ENCODE measurements around the gene NR5A2.

The NR5A2 gene

DNA sequence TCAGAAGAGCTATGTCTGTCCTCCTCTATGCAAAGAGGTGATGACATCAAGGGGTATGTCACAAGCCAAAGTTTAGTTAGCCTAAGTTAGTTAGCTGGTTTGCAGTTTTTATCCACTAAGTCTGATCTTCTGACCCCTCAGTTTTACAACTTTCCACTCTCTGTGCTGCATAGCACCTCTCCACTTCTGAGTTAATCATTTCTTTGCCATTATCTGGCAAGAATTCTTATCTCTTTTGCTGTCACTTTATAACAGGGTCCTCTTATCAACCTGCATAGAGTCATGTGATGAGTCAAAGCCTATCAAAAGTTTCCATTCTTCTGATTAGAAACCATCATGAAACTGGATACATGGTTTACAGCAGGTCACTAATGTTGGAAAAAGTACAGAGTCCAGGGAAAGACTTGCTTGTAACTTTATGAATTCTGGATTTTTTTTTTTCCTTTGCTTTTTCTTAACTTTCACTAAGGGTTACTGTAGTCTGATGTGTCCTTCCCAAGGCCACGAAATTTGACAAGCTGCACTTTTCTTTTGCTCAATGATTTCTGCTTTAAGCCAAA lies at the start of gene NR5A2:
Gene NR5A2, plus strand, starts transcription at position 447 of the 560 bp plus-strand sequence. CDS start 138 bp downstream, outside the sequence.
- no peak for DNase-seq (ENCODE audit: low spot score)

DNA sequence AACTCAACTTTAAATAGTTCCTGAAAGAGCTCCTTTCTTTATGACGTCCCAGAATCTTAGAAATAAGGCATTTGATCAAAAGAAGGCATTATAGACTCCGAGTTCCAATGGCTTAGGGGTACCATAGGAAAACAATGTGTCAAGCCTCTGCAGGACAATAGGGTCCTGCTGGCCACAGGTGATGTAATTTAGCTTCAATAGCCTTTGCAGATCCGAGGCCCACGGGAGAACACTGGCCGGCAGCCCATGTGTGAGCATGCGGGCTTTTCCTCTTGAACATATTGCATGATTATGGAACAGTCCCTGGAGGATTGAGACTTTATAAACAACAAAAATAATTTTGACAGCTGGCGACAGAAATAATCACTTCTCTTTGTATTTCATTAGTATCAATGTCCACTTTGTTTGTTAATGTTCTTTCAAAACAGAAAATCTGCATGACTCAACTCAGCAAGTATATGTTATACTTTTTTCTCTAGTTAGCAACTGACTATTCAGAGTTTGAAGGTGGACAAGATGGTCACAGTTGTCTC lies 49.0 kb upstream of the NR5A2 start:
- DNase-seq (ENCODE audit: low spot score): no peak

DNA sequence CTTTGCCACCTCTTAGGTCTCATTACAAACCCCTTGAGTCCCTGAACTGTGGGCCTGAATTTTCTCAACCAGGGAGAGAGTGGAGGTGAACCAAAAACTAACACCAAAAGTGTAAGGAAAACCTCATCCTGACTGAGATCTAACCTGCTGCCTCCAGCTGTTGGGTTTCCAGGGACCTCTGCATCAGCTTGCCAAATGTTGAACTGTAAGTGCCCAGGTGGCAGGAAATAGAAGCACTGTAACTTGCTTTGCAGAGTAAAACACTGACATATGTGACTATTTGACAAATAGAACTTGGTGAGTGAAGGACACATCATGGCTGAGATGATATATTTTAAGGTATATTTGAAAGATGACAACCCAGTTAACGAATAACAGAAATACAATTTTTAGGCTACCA lies 48.4 kb upstream of the NR5A2 start:
- no peak for DNase-seq (ENCODE audit: low spot score)

DNA sequence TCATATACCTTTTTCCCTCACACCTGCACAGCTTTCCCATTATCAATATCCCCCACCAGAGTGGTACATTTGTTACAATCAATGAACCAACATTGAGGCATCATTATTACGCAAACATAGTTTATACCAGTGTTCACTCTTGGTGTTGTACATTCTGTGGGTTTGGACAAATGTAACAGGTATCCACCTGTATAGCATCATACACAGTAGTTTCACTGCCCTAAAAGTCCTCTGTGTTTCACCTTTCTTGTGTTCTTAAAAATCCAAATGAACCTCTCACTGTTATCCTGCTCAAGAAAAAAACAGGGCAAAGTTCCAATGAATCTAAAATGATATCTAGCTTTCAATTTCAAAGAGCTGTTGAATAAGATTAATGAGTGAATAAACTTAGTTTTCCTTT lies 45.9 kb upstream of the NR5A2 start:
- no peak for DNase-seq (ENCODE audit: low spot score)

DNA sequence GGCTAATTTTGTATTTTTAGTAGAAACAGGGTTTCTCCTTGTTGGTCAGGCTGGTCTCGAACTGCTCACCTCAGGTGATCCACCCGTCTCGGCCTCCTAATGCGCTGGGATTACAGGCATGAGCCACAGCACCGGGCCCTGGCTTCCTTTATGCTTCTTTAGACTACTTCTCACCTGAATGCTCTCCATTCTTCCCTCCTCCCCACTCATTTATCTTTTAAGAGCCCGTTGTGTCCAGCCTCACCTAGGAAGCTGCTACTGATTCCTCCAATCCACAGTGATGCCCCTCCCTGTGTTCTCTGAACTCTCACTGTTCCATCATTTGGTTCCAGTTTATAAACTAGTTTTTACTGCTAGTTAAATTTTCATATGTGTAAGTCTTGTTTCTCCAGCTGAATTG lies 44.9 kb upstream of the NR5A2 start:
- no peak for DNase-seq (ENCODE audit: low spot score)

DNA sequence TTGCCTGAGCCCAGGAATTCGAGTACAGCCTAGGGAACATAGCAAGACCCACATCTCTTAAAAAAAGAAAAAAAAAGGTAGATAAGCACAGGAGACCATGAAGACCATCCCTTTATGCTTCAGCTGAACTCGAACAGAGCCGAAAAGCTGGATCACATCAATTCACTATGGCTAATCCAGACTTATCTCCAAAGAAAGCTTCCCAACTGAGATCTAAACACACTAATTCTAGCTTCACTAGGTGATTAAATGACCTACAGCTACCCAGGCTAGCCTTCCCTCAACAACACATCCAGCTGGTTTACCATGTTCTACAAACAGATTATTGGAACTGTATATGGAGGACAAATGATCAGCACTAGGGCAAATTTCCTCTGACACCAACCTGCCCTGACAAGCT lies 44.0 kb upstream of the NR5A2 start:
- no peak for DNase-seq (ENCODE audit: low spot score)

DNA sequence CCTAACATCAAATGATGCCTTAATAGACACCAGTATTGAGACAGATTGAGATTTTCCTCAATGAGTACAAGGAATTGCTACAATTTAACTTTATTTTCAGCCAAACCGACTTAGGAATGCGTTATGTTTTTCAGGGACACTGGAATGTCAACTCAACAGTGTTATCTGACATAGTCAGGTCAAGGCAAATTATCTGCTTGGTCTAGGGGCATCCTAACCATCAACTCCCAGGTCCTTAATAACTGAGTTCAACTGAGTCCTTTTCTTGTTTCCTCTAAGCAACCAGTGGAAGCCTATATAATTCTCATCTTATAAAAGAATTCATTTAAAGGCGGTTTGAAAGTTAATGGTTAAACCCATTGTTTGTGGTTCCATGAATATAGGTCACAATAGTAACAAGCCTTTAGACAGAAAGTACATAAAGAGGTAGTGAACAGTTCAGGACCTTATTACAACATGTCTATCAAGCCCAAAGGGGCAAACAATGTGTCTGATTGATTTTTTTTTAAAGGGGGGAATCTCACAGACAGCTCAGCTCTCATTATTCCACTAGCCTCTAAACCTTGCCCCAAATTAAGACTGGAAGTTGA lies 32.3 kb upstream of the NR5A2 start:
- DNase-seq (ENCODE audit: low spot score): no peak

DNA sequence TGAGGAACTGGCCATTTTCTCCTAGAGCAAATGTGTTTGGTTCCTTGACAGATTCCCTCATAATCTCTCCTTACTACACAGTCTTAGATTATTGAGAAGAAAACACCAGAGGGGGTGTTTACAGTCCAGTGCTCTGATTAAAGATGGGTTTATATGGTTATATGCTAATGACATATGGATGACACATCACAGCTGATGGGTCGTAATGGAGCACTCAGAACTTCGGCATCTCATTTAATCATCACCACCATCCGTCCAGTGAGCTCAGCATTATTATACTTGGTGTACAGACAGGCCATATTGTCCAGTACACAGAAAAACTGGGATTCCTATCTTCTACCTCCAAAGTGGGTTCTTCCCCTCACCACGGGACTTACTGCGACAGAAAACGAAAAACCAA lies 22.3 kb upstream of the NR5A2 start:
- no peak for DNase-seq (ENCODE audit: low spot score)

DNA sequence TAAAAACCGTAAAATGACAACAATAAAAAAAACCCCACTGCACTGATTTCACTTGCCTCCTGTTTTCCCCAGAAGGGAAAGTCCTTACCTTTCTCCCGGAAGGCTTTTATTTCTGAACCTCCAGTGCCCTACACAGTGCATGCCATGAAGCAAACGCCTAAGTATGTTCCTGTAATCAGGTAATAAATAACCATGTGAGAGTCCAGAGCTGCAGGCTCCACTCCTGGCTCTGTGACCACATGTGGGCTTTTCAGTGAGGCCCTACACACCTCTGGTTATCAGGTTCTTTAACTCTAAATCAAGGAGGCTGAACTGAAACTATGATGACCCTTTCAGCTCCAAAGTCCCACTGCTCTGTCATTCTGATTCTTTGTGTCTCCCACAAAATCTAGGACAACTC lies 20.8 kb upstream of the NR5A2 start:
- no peak for DNase-seq (ENCODE audit: low spot score)

DNA sequence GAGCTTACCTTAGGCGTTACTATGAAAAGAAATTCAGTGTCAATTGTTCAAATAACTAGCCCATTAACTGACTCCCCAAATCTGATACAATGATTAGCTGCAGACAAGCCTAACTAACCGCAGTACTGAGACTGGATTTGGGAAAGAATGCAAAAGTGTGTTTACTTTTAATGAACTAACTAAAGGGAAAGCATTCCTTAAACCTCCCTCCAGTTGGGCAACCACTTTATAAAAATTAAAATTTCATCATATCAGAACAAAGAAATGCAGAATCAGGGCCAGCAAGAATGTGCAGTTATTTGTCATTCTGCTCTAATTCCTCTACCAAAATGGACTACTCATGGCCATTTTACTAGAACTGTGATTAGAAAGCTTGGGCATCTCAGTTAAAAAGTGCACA lies 11.7 kb upstream of the NR5A2 start:
- DNase-seq (ENCODE audit: low spot score): no peak

DNA sequence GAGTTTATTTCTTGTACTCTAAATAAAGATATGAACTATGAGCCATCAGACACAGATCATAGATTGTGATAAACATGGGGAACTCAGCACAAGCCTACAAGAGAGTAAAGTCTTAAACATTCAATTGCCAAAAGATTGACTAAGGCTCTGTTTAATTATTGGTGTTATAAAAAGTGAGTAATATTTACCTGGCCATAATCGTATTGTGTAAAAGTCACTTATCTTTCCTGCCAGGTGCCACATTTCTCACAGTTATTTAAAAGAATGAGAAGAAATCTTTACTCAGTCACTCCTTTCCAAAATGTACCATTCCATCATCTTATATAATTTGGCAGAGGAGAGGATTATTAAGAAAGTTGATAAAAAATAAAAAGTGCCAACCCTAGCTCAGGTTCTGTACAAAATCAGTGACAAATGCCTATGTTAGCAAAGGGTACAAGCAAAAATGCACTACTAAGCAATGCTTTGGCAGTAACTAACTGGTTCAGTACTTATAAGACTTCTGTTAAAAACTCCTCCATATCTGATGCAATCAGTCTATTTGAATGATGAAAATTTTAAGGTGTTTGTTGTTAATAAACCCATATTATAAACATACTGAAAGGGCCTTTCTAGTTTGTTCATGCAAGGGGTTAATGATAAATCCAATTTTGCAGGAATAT lies 5.8 kb upstream of the NR5A2 start:
- no peak for DNase-seq (ENCODE audit: low spot score)

DNA sequence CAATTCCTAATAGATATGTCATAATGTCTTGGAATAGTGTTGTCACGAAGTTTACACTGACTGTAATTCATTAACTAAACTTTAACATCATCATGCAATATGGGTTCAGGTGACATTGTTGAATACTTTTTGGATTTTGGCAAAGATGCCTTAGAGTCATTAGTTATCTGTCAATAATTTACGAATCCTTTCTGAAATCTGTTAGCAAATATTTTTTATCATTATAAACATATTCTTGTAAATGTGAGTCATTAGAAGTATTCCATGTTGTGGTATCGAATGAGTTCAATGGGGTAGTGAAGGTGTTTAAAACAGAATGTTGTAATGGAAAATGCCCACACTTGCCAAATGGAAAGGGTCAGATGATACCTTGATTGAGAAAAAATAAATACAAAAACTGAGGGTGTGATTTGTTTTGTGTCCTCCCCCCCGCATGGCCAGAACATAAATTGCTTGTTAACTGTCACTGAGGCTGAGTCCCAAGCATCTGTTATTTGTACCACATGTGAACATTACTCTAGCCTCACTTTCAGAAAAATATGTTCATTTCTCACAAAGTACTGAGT lies 5.2 kb upstream of the NR5A2 start:
- no peak for DNase-seq (ENCODE audit: low spot score)

DNA sequence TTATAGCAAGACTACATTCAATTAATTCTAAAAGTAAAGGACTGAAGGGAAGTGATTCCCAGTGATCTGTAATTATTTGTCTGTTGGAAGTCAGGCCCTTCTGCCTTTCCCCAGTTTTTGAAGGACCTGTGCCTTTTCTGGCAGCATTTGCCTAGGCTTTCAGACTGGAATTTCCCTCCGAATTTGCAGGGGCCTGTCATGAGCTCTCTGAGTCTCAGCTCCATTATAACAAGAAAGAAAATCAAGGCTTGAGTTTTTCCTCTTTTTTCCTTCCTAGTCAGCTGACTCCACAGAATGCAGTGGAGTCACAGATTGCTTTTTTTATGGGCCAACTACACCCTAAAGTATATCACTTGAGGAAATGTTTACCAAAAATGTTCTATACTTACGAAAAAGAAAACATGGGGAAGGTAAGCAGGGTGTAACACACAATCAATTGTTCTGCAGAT lies 1.1 kb downstream of the NR5A2 start:
- no peak for DNase-seq (ENCODE audit: low spot score)

DNA sequence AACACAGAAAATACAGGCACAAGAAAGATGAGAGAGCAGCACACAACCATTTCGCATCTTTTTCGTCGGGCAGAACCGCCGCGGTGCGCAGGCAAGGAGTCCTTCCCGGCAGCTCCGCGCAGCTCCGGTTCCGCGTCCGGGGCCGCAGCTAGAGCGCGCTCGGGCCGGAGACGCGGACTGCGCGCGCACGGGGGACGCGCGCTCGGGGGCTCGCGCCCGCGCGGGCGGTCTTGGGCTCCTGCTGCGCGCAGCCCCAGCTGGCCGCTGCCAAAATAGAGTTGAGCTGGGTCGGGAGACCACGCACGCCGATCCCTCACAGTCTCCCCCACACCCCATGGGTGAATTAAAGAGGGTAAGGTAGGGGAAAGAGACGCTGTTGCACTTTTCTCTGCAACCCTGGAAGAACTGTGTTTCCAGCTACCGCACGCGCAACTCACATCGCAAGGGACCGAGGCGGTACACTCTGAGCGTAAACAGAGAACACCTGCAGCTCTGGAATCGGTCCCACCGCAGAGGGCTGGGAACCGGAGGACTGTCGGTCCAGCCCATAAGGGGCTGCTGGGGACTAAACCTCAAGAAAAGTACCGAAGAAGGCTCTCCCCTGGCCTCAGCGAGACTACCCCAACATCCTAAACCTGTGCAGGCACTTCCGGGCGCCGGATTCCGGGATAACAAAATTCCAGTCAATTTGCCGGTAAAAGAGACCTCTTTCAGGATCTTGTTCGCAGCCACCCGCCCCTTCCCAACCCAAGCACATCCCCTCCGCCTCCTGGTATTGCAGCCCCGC lies 1.7 kb downstream of the NR5A2 start:
- DNase-seq (ENCODE audit: low spot score): no peak

DNA sequence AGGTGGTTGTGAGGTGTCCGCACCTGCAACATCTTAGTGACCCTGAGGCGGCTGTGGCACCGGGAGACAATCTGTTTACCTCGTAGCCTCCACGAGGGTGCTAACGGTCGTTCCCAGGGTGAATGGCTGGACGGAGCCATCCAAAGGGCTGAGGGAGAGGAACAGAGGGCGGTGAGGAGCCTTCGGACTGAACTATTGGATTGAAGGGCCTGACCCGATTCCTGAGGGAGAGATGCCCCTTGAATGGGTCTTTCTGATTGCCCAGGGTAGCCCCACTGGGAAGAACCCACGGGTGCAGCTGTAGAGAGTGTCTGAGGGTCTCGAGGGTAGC lies 2.3 kb downstream of the NR5A2 start:
- DNase-seq (ENCODE audit: low spot score): no peak

DNA sequence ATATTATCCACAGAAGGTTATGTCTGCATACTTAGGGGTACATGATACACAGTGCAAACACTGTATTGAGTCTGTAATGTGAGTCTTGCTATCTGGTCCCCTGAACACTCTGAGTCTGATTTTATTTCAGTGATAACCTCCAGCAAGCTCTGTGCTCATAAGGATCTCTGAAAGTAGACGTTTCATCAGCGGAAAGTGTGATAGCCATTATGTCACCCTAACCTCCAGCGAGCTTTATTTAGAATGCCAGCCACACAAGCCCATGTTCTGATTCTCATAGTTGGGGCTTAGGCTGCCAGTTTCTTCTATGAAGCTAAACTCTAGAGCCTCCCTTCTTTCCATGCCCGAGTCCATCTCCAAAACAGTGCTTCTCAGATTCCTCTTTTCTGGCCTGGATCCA lies 3.3 kb downstream of the NR5A2 start:
- no peak for DNase-seq (ENCODE audit: low spot score)

DNA sequence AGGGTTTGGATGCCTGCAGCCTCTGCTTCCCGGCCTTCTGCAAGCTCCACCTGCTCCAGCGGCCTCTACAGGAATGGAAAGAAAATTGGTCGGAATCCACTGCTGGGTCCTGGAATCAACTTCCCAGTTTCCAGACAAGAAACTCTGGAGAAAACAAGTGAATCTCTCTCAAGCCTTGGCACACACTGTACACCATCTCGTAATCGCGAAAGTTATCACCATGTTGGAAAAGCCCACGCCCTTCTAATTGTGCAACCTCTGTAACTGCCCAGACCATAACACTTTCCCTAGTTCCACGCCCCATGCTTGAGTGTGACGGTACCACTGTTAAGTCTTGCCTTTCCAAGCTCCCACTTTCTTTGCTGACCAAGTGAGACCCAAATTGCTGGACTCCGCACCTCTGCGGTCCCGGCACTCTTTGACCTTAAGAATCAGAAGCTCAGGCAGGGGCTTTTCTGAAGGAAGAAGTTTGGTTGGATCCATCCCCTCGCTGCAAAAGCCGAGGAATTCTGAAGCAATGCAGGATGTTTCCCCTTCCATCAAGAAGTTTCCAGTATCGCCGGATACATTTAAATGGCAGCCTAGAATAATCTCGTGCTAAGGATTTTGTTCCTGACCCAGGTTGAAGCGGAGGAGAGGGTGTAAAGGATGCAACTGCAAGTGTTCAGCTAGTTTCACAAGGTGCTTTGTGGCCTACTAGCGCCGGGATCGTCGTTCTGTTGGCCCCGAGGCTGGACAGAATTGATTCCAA lies 6.2 kb downstream of the NR5A2 start:
- no peak for DNase-seq (ENCODE audit: low spot score)

DNA sequence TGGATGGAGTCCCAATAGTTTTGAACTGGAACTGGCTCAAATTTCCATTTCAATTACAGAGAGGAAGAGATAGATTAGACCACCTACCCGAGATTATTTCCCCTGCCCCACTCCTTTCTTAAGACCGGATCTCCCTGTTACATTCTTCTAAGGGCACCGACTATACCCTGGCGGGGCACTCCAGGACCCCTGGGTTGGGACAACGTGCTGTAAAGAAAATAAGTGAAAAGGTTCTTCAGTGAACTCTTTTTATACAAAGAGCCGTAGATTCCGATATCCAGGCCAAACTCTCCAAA lies 6.7 kb downstream of the NR5A2 start:
- no peak for DNase-seq (ENCODE audit: low spot score)

DNA sequence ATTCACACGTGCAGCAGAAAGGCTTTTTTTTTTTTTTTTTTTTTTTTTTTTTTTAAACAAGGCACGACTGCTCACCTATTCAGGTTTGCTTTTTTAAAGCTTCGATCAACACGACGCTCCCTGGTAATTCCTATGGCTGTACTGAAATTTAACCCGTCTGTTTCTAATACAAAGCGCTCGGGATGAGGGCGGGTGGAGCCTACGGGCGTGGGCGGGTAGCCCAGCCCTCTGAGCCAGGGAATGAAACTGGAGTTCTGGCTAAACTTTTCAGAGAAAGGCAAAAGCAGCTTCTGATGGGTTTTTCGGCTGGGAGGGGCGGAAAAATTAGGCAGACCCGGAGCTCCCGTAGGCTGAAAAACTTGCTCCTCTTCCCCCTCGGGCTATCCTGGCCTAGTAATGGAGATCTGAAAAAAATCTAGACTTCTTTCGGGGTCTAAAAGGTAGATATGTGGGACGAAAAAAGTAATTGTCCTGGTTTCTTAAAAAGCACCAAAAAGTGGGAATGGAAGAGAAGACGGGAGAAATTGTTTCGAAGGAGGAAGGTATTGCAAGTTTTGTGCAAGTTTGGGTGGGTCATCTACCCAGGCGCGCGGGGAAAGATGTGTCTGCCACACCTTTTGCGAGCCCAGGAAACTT lies 7.4 kb downstream of the NR5A2 start:
- DNase-seq (ENCODE audit: low spot score): no peak

DNA sequence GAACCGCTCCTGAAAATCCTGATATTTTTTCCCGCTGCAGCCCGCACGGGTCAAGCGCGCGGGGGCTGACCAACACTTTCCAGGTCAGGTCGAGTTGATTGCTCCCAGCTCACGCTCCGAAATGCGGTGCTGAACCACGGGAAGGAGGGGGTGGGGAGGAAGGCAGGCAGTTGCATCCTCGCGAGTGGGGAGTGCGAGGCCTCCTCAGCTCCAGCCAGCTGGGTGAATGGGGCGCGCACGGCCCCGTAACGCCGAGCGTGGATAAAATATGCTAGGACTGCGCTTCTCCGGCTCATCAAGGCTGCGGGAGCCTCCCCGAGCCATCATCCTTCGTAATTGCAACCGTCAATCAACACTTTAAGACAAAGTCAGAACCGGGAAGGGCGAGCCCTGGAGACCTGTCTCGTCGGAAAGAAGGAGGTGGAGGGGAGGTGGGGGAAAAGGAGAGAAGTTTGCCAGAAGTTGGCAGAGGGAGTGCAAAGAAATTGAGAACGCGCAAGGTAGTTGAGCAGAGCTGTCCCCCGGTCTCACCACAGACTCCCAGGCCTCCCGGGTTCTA lies 8.0 kb downstream of the NR5A2 start:
- DNase-seq (ENCODE audit: low spot score): no peak

DNA sequence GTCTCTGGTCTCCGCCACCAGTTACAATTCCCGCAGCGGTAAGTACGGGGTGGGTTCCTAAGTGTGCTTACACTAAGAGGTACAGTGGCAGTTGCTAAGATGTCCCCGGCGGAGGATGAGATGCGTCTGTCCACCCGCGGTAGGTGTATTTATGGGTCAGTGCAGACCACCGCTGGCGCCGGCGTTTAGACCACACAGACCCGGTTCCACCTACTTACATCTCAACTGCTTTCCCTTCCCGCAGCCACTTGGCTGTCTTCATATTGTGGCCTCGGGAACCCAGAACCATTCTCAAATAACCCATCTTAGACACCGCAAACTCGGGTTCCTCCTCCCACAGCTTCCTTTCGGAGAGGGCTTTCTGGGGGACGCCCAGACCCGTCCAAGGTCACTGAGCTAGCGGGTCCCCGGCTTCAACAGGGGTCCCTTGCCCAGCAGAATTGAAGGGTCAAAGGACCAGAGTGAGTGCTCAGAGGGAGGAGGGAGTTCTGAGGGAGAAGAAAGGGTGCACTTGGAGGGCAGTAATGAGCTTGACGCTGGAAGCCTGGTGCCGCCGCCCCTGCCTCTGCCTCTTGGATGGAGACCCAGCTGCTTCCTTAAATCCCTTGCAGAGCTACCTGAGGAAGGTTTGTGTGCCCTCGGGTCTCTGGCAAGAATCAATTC lies 8.6 kb downstream of the NR5A2 start:
- DNase-seq (ENCODE audit: low spot score): no peak
